Measurements from ENCODE around the gene RNF114. TPM values are rescaled to one million over a fixed set of nuclear protein-coding genes. Genes with fewer than 3 reads are reported as not detected.
A peak's percentile ranks its signal among the peaks of the same experiment; 100 is the strongest.

The RNF114 gene
- total RNA-seq, 1 donor from 2014 or later: 46.8 TPM

GRCh38 chr20:49938173-49939163, 2.3 kb downstream of the RNF114 start:
- H3K9me3 Mint-ChIP-seq (ENCODE audit: unreplicated experiment): no peaks in the 10 kb centered on the region
- peaks cover 7% of the 10 kb centered on the region for H3K36me3 Mint-ChIP-seq (ENCODE audit: low read depth, unreplicated experiment)
- no peak overlapping the region for H3K27ac Mint-ChIP-seq (ENCODE audit: unreplicated experiment)
- H3K4me3 Mint-ChIP-seq (ENCODE audit: unreplicated experiment): peak overlapping the region; percentile 97
- peaks cover 5% of the 10 kb centered on the region for H3K27me3 Mint-ChIP-seq (ENCODE audit: unreplicated experiment)
- no peak for TF ChIP-seq CTCF (IDR thresholded peaks at IDR 0.05; ENCODE audit: unreplicated experiment)
- H3K4me1 Mint-ChIP-seq (ENCODE audit: unreplicated experiment): peaks cover 21% of the 10 kb centered on the region
- DNase-seq (ENCODE audit: low spot score): no peak

DNA sequence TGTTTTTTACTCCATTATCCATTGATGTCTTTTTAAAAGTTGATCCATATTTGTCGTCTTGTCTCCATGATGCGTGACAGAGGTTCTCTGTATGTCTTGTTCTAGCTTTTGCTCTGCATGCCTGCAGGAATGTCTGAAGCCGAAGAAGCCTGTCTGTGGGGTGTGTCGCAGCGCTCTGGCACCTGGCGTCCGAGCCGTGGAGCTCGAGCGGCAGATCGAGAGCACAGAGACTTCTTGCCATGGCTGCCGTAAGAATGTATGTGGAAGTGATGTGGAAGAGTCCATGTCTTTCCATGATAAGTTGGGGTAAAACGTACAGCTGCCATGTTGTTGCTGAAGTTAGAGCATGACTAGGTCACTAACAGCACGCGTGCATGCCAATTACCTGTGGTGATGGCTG, 5.3 kb downstream of the RNF114 start:
- DNase-seq (ENCODE audit: low spot score): no peak
- Mint-ChIP-seq H3K27me3 (ENCODE audit: unreplicated experiment) (peaks cover 5% of the 10 kb centered on the region), H3K27ac (ENCODE audit: unreplicated experiment) (peak overlapping the region; percentile 85), H3K4me1 (ENCODE audit: unreplicated experiment) (peaks cover 21% of the 10 kb centered on the region), H3K36me3 (ENCODE audit: low read depth, unreplicated experiment) (peaks cover 12% of the 10 kb centered on the region), H3K9me3 (ENCODE audit: unreplicated experiment) (no peaks in the 10 kb centered on the region), H3K4me3 (ENCODE audit: unreplicated experiment) (no peak overlapping the region)
- TF ChIP-seq CTCF (IDR thresholded peaks at IDR 0.05; ENCODE audit: unreplicated experiment): no peak

- peaks cover 16% of the 10 kb centered on the region for H3K36me3 Mint-ChIP-seq (ENCODE audit: low read depth, unreplicated experiment)
- H3K27ac Mint-ChIP-seq (ENCODE audit: unreplicated experiment): no peak overlapping the region
- H3K4me1 Mint-ChIP-seq (ENCODE audit: unreplicated experiment): peaks cover 14% of the 10 kb centered on the region
- H3K27me3 Mint-ChIP-seq (ENCODE audit: unreplicated experiment): peaks cover 2% of the 10 kb centered on the region
- DNase-seq (ENCODE audit: low spot score): no peak
- no peak overlapping the region for H3K4me3 Mint-ChIP-seq (ENCODE audit: unreplicated experiment)
- TF ChIP-seq CTCF (IDR thresholded peaks at IDR 0.05; ENCODE audit: unreplicated experiment): no peak
- H3K9me3 Mint-ChIP-seq (ENCODE audit: unreplicated experiment): no peaks in the 10 kb centered on the region
Observed at GRCh38 chr20:49942303-49942702, 6.1 kb downstream of the RNF114 start.

DNA sequence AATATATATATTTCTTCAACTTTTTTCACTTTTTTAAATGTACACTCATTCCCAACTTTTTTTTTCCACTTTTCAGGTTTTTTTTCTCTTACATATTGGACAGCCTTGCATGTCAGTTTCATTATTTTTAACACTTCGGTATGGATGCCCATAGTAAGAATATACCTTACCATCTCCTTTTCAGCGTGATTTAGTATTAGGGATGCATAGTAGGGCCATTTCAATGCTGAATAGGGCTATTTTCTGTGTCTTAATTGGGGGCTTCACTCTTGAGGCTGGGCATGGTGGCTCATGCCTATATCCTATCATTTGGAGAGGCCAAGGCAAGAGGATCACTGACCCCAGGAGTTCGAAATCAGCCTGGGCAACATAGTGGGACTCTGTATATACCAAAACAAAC, 6.7 kb downstream of the RNF114 start:
- Mint-ChIP-seq H3K4me3 (ENCODE audit: unreplicated experiment) (no peak overlapping the region), H3K9me3 (ENCODE audit: unreplicated experiment) (no peaks in the 10 kb centered on the region), H3K27ac (ENCODE audit: unreplicated experiment) (no peak overlapping the region), H3K27me3 (ENCODE audit: unreplicated experiment) (peaks cover under 1% of the 10 kb centered on the region), H3K36me3 (ENCODE audit: low read depth, unreplicated experiment) (peaks cover 19% of the 10 kb centered on the region), H3K4me1 (ENCODE audit: unreplicated experiment) (peaks cover 8% of the 10 kb centered on the region)
- no peak for DNase-seq (ENCODE audit: low spot score)
- no peak for TF ChIP-seq CTCF (IDR thresholded peaks at IDR 0.05; ENCODE audit: unreplicated experiment)

GRCh38 chr20:49945306-49945700, 9.1 kb downstream of the RNF114 start:
- no peaks in the 10 kb centered on the region for H3K4me1 Mint-ChIP-seq (ENCODE audit: unreplicated experiment)
- peaks cover 1% of the 10 kb centered on the region for H3K27me3 Mint-ChIP-seq (ENCODE audit: unreplicated experiment)
- TF ChIP-seq CTCF (IDR thresholded peaks at IDR 0.05; ENCODE audit: unreplicated experiment): no peak
- peak overlapping the region; percentile 12 for H3K4me3 Mint-ChIP-seq (ENCODE audit: unreplicated experiment)
- no peak overlapping the region for H3K27ac Mint-ChIP-seq (ENCODE audit: unreplicated experiment)
- peaks cover 32% of the 10 kb centered on the region for H3K36me3 Mint-ChIP-seq (ENCODE audit: low read depth, unreplicated experiment)
- H3K9me3 Mint-ChIP-seq (ENCODE audit: unreplicated experiment): no peaks in the 10 kb centered on the region
- no peak for DNase-seq (ENCODE audit: low spot score)
